DOHH2 (cell line): ENCODE measurements around the gene LNX2.

Experiments
- EZH2phosphoT487 ChIP-seq: fragments of 200-600 bp; sonication (generic); IDR thresholded peaks from 2 replicates; pipeline ENCODE4 v1.6.1; 2017; ENCODE audit warnings: borderline replicate concordance, mild to moderate bottlenecking, antibody characterized with exemption, low read length, moderate library complexity, mixed read lengths
- TF ChIP-seq, protein P1 (sequence below): fragments of 200-600 bp; sonication (generic); IDR thresholded peaks from one replicate; pipeline ENCODE4 v1.5.1; 2014; ENCODE audit warnings: antibody characterized with exemption, mild to moderate bottlenecking, low read depth, low read length; ENCODE audit not compliant: poor library complexity, severe bottlenecking

DNA sequence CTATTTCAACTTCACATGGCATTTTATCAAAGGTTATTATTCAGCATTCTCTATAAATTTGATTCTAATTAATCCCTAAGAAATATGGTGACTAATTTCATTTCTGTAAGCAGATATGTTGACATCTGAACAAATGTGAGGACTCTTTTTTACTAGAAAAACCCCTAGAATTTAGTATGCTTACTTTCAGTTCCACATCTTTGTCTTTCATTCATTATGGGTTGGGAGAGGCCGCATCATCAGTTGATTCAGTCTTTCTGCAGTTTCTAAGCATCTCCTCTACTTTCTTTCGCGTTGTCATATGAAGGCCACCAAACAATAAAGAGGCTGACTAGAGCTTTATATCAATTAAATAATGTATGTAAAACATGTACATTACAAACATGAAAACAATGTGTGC lies 114.5 kb downstream of the LNX2 start:
- TF ChIP-seq, protein P1, sequence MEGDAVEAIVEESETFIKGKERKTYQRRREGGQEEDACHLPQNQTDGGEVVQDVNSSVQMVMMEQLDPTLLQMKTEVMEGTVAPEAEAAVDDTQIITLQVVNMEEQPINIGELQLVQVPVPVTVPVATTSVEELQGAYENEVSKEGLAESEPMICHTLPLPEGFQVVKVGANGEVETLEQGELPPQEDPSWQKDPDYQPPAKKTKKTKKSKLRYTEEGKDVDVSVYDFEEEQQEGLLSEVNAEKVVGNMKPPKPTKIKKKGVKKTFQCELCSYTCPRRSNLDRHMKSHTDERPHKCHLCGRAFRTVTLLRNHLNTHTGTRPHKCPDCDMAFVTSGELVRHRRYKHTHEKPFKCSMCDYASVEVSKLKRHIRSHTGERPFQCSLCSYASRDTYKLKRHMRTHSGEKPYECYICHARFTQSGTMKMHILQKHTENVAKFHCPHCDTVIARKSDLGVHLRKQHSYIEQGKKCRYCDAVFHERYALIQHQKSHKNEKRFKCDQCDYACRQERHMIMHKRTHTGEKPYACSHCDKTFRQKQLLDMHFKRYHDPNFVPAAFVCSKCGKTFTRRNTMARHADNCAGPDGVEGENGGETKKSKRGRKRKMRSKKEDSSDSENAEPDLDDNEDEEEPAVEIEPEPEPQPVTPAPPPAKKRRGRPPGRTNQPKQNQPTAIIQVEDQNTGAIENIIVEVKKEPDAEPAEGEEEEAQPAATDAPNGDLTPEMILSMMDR, result no peak
- no peak for TF ChIP-seq EZH2phosphoT487
